Activated CD4-positive, CD25-positive, alpha-beta regulatory T cell treated with anti-CD3 and anti-CD28 coated beads, Interleukin-2, amount 50 U/mL, for 16 hours (primary cell): ENCODE data around the gene ATRN.
"Not testable (repeated sequence)": the region's sequence is repeated elsewhere in the genome, so short reads cannot be mapped to it uniquely, and the experiment has no call there.

Experiments
- DNase-seq: peaks from one replicate; pipeline ENCODE4 v3.0.0-alpha.2; 2020; ENCODE audit warnings: low read depth, low spot score

Gene ATRN

DNA sequence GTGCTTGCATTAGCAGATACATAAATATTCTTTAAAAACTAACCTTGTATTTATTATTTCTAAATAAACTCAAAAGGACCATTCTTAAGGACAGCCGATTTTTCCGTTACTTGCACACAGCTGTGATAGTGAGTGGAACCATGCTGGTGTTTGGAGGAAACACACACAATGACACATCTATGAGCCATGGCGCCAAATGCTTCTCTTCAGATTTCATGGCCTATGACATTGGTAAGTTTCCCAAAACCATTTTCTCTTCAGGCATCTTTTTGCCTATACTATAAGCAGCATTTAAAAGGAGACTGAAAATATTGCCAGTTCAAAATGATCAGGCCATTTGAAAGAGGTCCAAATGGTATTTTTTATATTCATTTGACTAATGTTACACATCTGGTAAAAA, 92.3 kb downstream of the ATRN start:
- no peak for DNase-seq

DNA sequence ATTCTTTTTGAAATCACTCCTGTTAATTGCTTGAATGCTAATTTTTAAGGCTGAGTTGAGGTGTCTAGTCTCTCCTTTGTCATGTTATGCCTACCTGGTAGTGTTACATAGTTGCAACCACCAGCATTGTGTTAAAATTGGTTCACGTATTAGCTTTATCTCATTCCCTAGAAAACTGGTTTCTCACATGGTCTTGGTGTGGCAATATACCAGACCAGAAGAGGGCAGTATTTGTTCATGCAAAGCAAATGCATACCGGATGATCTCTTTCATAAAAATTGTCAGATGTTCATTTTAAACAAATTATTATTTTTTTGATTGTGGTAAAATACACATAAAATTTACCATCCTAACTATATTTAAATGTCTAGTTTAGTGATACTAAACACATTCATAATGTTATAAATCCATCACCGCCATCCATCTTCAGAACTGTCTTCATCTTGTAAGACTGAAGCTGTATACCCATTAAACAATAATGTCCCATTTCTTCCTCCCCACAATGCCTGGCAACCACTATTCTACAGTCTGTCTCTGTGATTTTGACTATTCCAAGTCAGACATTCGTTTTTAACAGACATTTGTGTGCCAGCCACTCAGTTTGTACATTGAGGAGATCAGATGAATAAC, 92.8 kb downstream of the ATRN start:
- DNase-seq = no peak

DNA sequence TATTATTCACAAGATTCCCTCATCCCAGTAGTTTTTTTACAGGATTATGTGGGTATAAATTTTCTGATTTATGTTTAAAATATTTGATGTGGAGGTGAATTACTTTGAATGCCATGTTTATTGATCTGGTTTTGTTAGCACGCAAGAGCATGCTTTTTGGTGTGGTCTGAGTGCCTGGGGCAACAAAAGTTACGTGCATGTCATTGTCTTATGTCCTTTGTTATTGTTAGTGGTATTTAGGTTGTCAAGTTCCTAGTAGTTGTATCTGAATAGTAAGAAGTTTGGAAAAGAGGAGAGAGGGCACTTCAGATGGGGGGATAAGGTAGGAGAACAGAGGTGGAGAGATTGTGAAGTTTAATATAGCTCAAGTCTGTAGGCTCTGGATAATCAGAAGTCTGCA, 95.0 kb downstream of the ATRN start:
- DNase-seq = no peak

DNA sequence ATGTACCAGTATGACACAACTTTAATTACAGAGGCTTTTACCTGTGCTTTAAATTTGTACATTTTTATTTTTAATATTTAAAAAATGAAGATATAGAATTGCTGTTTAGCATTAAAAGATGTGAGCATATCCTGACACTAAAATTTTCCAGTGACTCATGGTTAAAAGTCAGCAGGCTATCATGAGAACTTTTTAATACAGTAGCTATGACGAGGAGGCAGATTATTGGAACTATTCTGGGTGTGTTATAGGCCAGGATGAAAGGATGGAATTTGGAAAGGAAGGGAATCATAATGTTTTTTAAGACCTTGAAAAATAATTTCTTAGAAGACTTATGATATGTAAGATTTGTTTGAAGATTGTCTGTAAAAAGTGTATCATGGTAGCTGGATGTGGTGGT, 101.3 kb downstream of the ATRN start:
- no peak for DNase-seq

DNA sequence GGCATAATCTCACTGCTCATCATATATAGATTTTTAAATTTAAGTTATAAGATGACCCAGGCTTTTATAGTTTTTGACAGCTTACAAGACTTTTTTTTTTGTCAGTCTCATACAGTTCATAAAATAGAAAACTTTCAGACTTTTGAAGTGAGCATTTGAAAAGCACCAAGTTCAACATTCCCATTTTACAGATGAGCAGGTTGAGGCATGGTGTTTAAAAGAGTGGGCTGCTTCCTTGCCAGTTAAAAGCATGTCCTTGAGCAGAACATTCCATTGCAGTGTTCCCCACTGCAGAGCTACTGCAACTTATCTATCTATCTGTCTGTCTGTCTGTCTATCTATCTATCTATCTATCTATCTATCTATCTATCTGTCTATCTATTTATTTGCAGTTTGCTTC, 105.5 kb downstream of the ATRN start:
- no peak for DNase-seq

DNA sequence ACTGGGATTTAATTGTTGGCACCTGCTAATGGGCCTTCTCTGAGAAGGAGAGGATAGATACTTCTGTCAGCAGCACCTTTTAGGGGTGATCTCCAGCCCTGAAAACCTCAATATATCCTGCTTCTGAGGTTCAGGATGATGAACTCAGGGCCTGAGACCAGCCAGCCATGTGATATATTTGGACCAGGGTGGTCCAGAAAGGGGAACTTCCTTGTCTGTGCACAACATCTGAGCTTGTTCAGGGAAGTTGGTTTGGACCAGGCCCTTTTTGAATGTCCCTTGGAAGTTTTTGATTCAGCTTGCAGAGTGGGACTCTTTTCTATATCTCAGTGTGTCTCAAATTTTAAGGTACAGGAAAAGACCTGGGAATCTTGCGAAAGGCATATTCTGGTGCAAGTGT, 106.5 kb downstream of the ATRN start:
- DNase-seq = no peak

DNA sequence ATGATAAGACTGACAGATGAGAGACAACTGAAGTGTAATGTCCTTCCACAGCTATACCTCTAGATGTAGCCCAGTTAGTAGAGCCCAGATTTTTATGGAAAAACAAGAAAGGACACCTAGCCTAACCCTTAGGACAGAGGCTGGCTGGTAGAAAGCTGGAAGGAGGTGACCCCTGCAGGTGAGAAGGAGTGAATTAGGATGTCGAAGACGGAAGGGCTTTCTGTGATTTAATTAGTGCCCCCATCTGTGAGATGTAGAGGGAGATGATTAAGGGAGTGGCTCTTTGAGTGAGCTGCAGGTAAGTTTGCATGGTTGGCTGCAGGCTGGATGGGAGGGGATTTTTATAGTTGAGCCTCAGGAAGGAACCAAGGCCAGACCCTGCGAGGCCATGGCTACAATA, 109.6 kb downstream of the ATRN start:
- DNase-seq = no peak

DNA sequence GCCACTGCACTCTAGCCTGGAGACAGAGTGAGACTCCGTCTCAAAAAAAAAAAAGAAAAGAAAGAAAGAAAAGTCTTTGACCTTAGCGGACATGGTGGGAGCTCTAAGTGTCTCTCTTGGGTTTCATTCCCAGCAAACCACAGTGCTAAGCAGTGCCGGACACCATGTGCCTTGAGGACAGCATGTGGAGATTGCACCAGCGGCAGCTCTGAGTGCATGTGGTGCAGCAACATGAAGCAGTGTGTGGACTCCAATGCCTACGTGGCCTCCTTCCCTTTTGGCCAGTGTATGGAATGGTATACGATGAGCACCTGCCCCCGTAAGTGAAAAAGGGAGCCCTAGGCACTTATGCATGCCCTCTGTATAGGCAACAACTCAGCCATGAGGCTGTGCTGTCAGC, 112.9 kb downstream of the ATRN start:
- no peak for DNase-seq

DNA sequence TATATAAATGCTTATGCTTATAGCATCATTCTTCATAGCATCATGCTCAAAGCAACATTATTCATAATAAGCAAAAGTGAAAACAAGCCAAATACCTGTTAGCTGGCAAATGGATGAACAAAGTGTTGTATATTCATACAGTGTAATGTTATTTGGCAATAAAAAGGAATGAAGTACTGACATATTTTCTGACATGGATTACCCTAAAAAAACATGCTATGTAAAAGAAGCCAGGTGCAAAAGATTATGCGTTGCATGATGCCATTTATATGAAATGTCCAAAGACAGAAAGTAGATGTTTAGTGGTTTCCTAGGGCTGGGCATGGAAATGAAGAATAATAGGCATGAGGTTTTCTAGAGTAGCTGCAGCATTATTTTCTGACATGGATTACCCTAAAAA, 115.3 kb downstream of the ATRN start:
- DNase-seq = no peak

DNA sequence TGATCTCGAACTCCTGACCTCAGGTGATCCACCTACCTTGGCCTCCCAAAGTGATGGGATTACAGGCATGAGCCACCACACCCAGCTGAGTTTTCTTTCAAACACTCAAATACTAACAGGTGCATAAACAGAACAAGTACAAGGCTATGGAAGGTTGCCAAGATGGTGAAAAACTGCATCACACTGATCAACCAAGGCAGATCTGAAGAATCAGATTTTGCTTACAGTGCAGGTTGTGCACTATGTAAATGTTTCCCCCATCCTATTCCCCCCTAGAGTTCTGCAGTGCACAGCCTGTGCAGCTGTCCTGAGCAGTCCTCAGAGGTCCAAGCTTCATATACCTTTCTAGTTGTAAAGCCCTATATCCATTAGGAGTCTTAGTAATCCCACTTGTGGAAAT, 119.3 kb downstream of the ATRN start:
- DNase-seq = no peak

DNA sequence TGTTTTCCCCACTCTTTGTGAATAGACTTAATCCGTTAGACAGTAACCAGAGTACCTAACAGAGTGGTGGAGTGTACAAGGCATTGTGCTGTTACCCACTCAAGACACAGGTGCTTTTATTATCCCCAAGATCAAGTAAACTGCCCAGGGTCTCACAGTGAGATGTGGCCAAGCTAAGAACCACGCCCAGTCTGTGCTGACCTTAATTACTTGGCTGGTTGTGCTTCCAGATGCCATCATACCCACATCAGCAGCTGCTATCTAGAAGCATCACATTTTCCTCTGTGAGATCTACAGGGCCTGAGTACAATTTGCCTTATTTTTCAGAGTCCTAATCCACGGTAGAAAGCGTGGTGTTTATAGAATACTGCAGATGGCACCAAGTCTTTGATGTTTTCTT, 122.1 kb downstream of the ATRN start:
- no peak for DNase-seq

DNA sequence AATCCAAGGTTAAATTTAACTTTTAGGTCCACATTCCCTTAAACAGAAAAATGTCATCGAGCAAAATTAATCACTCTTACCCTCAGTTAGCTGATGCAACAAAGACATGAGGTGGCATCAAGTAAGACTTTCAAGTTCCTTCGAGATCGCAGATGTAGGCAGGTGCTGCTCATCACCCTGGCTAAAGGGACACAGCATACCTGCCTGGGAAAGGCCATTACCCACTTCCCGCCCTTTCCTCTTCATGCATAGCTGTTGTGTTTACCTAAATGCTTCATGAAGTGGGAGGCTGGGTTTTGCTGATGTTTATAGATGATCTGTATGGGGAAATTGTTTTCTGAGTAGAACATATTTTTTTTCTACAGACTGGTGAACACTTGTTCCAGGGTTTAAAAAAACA, 124.7 kb downstream of the ATRN start:
- DNase-seq = no peak

DNA sequence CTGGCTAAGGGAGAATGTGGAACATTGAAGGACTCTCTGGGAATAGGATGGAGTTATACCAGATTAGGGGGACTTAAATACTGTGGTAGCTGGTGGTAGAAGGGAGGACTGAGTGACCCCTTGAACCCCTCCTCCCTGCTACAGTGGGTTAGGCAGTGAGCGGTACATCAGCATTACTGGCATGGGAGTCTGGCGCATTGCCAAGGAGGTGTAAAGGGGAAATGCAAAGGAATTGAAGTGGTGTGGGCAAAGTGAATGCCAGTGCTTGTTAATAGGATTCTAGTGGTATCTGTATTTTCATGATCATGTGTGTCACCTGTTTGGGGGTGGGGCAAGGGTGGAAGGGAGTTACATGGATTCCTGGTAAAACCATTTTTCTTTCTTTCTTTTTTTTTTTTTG, 132.3 kb downstream of the ATRN start:
- no peak for DNase-seq

DNA sequence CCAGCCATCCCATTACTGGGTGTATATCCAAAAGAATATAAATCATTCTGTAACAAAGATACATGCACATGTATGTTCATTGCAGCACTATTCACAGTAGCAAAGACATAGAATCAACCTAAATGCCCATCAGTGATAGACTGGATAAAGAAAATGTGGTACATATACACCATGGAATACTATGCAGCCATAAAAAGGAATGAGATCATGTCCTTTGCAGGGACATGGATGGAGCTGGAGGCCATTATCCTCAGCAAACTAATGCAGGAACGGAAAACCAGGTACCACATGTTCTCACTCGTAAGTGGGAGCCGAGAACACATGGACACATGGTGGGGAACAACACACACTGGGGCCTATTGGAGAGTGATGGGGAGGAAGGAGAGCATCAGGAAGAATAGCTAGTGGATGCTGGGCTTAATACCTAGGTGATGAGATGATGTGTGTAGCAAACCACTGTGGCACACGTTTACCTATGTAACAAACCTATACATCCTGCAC, 134.6 kb downstream of the ATRN start:
- DNase-seq = not testable (repeated sequence)

DNA sequence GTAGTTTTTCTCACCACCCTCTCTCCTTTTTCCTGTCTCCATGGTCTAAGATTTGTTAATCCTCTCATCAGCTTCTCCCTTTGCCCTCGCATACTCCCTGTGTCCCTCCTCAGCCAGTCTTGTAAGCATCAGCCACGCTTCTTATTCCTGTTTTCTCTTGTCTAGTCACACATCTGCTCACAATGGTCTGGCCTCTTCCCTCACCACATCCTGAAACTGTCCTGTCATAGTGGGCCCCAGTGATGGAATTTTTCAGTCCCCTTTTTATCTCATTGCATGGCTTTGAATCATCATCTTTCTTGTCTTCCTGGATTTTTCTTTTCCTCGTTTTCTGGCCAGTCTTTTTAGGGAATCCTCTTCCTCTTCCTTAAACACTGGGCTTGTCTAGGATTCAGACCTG, 135.2 kb downstream of the ATRN start:
- DNase-seq = no peak

DNA sequence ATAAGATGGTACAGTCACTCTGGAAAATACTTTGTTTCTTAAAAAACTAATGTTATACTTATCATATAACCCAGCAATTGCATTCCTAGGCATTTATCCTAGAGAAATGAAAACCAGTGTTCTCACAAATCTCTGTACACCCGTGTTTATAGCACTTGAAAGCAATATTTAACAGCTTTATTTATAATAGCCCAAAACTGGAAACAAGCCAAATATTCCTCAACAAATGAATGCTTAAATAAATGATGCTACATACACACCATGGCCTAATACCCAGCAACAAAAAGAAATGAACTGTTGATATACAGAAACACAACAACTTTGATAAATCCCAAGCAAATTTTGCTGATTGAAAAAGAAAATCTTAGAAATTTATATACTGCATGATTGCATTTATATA, 141.1 kb downstream of the ATRN start:
- DNase-seq = no peak

DNA sequence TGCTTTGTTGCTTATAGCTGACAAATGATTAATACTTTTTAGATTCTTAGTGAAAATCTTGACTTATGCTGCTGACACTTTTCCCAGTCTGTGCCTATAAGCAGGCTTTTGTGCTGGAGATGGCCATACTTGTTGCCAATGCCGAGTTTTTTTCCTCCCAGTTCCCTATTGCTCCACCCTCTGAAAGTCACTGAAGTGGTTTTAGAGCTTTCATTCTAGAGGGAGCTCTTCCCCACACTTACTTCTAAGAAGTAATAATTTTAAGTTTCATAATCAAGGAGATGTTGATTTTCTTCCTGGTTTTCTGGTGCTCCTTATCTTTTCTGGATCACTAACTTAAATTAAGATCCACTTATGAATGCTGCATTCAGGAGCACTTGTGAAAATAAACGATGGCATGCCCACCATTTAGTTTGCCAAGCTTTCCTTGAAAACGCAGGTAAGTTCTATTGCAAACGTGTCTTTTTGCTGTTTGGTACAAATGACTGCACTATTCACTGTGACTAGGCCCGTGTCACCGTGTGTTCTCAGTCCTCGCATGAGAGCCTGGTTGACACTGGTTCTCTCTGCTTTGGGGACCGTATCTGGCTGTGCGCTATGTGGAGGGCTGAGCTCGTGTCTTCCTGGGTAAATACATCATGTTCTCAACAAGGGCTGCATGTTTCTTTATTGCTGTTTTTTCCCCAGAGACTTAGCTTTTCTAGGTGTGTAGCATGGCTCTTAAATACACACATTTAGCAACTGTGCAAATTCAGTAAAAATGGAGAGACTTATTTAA, 142.2 kb downstream of the ATRN start:
- DNase-seq = no peak

DNA sequence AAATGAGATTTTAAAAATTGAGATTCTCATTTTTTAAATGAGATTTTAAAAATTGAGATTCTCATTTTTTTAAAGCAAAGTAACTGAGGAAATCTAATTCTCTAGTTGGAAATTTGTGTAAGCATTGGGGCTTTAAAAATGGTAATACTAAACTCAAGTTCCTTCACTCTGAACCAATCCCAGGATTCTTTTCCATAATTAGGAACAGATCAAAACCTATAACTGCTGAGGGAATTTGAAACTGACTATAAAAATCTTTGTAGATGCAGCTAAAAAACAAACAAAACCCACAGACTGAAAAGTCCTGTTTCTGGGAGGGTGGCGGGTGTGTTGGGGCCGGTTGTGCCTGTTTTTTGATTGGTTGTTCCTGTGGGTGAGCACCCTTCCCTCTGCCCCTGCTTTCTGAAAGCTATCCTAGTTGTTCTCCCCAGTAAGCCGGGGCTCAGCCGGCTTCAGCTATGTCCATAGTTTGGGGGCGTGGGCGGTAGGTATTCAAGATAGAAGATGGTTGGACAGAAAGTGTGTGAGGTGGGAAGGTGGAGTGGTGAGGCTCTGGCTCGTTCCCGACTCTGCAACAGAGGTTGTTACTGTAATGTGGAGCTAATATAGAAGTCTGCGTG, 143.1 kb downstream of the ATRN start:
- DNase-seq = no peak

DNA sequence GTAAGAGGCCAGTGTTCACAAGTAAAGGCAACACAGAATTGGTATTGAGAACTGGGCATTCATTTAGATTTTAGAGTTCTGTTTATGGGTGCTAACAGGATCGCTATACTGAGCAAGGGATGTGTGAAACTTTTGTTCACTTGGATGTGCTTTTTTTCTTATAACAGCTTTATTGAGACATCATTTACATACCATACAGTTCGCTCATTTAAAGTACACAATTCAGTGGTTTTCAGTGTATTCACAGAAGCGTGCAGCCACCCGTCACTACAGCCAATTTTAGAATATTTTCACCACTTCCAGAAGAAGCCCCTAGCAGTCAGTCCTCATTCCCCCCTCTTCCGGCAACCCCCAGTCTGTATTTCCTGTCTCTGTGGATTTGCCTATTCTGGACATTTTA, 143.6 kb downstream of the ATRN start:
- no peak for DNase-seq

DNA sequence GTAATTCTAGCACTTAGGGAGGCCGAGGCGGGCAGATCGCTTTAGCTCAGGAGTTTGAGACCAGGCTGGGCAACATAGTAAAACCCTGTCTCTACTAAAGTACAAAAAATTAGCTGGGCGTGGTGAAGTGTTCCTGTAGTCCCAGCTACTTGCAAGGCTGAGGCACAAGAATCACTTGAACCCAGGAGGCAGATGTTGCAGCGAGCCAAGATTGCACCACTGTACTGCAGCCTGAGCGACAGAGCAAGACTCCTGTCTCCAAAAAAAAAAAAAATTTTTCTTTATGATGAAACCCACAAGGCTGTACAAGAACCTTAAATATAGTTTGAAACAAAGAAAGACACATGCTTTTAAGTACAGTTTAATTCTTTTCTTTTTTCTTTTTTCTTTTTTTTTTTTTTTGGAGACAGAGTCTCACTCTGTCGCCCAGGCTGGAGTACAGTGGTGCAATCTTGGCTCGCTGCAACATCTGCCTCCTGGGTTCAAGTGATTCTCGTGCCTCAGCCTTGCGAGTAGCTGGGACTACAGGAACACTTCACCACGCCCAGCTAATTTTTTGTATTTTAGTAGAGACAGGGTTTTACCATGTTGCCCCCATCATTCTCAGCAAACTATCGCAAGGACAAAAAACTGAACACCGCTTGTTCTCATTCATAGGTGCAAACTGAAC, 144.5 kb downstream of the ATRN start:
- DNase-seq = not testable (repeated sequence)

DNA sequence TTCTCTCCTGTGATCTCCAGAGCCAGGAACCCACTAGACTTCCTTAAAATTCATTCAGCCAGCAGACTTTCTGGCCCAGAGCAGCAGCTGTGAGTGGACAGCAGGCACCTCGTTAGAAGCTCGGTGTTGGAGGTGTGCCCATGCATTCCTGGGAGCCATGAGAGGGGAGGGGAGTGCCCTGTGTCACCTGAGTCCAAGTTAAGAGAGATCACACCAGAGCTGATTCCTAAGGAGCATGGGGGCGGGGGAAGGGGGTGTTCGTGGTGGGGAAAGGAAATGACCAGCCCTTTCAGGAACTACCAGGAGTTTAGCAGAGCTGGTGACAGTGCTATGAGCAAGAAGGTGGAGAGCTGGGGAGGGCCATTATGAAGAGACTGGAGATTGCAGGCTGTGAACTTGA, 145.4 kb downstream of the ATRN start:
- no peak for DNase-seq

DNA sequence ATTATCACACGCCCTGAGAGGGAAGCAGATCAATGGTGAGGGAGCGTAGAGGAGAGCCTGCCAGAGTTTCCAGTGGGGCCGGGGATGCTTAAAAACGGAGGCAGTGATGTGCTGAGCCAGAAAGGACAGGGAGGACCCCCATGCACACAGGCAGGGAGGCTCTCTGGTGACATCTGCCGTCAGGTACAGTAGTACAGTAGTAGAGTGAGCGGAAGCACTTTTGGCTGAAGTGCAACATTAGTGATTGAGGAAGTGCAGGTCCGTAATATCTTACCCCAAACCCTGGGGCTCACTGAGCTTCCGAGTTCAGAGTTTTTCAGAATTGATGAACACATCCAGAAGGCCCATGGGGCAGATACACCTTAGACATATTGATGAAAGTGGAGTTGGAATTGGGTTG, 150.3 kb downstream of the ATRN start:
- DNase-seq = no peak
